Measurements from ENCODE around the gene RNF39. TPM values are rescaled to one million over a fixed set of nuclear protein-coding genes. Genes with fewer than 3 reads are reported as not detected.

The RNF39 gene
- total RNA-seq, 1 donor from 2014 or later, result not detected

- Mint-ChIP-seq H3K4me1 (ENCODE audit: unreplicated experiment) (peaks cover 50% of the 10 kb centered on the region), H3K27me3 (ENCODE audit: unreplicated experiment) (peaks cover 8% of the 10 kb centered on the region), H3K27ac (ENCODE audit: unreplicated experiment) (peak overlapping the region; percentile 95), H3K4me3 (ENCODE audit: unreplicated experiment) (peak overlapping the region; percentile 93), H3K36me3 (ENCODE audit: low read depth, unreplicated experiment) (peaks cover 20% of the 10 kb centered on the region), H3K9me3 (ENCODE audit: unreplicated experiment) (no peaks in the 10 kb centered on the region)
- no peak for DNase-seq (ENCODE audit: low spot score)
- TF ChIP-seq CTCF (IDR thresholded peaks at IDR 0.05; ENCODE audit: unreplicated experiment), result no peak
Measured at GRCh38 chr6:30066082-30066481, 9.5 kb downstream of the RNF39 start.

- Mint-ChIP-seq H3K36me3 (ENCODE audit: low read depth, unreplicated experiment) (peaks cover 5% of the 10 kb centered on the region), H3K4me3 (ENCODE audit: unreplicated experiment) (peak overlapping the region; percentile 14), H3K9me3 (ENCODE audit: unreplicated experiment) (no peaks in the 10 kb centered on the region), H3K4me1 (ENCODE audit: unreplicated experiment) (peaks cover 50% of the 10 kb centered on the region), H3K27me3 (ENCODE audit: unreplicated experiment) (peaks cover 8% of the 10 kb centered on the region), H3K27ac (ENCODE audit: unreplicated experiment) (peak overlapping the region; percentile 13)
- DNase-seq (ENCODE audit: low spot score), result no peak
- TF ChIP-seq CTCF (IDR thresholded peaks at IDR 0.05; ENCODE audit: unreplicated experiment), result no peak
Measured at GRCh38 chr6:30063315-30063714, 12.3 kb downstream of the RNF39 start.

- Mint-ChIP-seq H3K27ac (ENCODE audit: unreplicated experiment) (peak overlapping the region; percentile 96), H3K4me3 (ENCODE audit: unreplicated experiment) (peak overlapping the region; percentile 98), H3K27me3 (ENCODE audit: unreplicated experiment) (peaks cover 6% of the 10 kb centered on the region), H3K9me3 (ENCODE audit: unreplicated experiment) (no peaks in the 10 kb centered on the region), H3K4me1 (ENCODE audit: unreplicated experiment) (peaks cover 43% of the 10 kb centered on the region), H3K36me3 (ENCODE audit: low read depth, unreplicated experiment) (no peaks in the 10 kb centered on the region)
- DNase-seq (ENCODE audit: low spot score), result no peak
- no peak for TF ChIP-seq CTCF (IDR thresholded peaks at IDR 0.05; ENCODE audit: unreplicated experiment)
Measured at GRCh38 chr6:30062471-30063178, 12.9 kb downstream of the RNF39 start.

- H3K27me3 Mint-ChIP-seq (ENCODE audit: unreplicated experiment), result peaks cover 4% of the 10 kb centered on the region
- no peaks in the 10 kb centered on the region for H3K36me3 Mint-ChIP-seq (ENCODE audit: low read depth, unreplicated experiment)
- peaks cover 38% of the 10 kb centered on the region for H3K4me1 Mint-ChIP-seq (ENCODE audit: unreplicated experiment)
- DNase-seq (ENCODE audit: low spot score), result no peak
- H3K4me3 Mint-ChIP-seq (ENCODE audit: unreplicated experiment), result peak overlapping the region; percentile 98
- no peak for TF ChIP-seq CTCF (IDR thresholded peaks at IDR 0.05; ENCODE audit: unreplicated experiment)
- H3K27ac Mint-ChIP-seq (ENCODE audit: unreplicated experiment), result peak overlapping the region; percentile 96
- no peaks in the 10 kb centered on the region for H3K9me3 Mint-ChIP-seq (ENCODE audit: unreplicated experiment)
Measured at GRCh38 chr6:30061858-30062458, 13.6 kb downstream of the RNF39 start.
